Erythroblast (primary cell): ENCODE results near the gene FUCA2.

Source experiments
- GATA1 ChIP-seq: IDR thresholded peaks from 2 replicates; pipeline ENCODE4 v1.6.1; 2011; ENCODE audit warnings: low read depth, mild to moderate bottlenecking, control low read depth, low read length, moderate library complexity
- POLR2A ChIP-seq: IDR thresholded peaks from 2 replicates; pipeline ENCODE4 v1.6.1; 2011; ENCODE audit warnings: mild to moderate bottlenecking, low read length

DNA sequence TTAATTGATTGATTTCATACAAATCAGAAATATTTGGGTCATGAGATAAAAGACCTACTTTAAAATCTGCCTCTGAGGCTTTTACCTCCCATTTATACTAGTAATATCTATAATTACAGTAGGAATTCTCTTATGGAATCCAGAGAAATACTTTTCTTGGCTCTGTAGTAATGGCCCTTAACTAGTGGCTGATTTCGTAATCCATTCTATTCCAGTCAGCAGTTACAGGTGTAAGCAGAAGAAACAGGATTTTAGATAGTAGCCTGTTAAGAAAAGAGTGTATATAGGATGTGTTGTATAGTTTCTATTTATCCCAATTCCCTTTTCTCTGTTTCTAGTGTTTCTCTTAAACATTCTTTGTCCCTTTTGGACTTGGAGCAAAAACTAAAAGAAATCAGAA is 39.7 kb downstream of the FUCA2 start:
- TF ChIP-seq GATA1: no peak
- no peak for TF ChIP-seq POLR2A
